Mesothelial cell of epicardium (in vitro differentiated cells): ENCODE results near the gene CNOT6. TPM values are rescaled to one million over a fixed set of nuclear protein-coding genes. Genes with fewer than 3 reads are reported as not detected.
"Not testable (repeated sequence)": the region's sequence is repeated elsewhere in the genome, so short reads cannot be mapped to it uniquely, and the experiment has no call there.

Source experiments
- DNase-seq, 2 experiments: peaks; one replicate each; pipeline ENCODE4 v3.0.0; 2021; ENCODE audit warnings: low spot score in 2 of 2; ENCODE audit not compliant: unreplicated experiment in 2 of 2
- H3K27ac Mint-ChIP-seq: 2 replicates; pipeline ENCODE4 v1.8.0; 2021; ENCODE audit warnings: mixed read lengths
- H3K27me3 Mint-ChIP-seq: 2 replicates; pipeline ENCODE4 v1.8.0; 2021; ENCODE audit warnings: low read depth, mixed read lengths
- H3K36me3 Mint-ChIP-seq: 2 replicates; pipeline ENCODE4 v1.8.0; 2021; ENCODE audit warnings: mixed read lengths
- H3K4me1 Mint-ChIP-seq: 2 replicates; pipeline ENCODE4 v1.8.0; 2021; ENCODE audit warnings: mixed read lengths
- H3K4me3 Mint-ChIP-seq: 2 replicates; pipeline ENCODE4 v1.8.0; 2021; ENCODE audit warnings: mild to moderate bottlenecking, moderate library complexity, mixed read lengths
- H3K9me3 Mint-ChIP-seq: 2 replicates; pipeline ENCODE4 v1.8.0; 2021; ENCODE audit warnings: mixed read lengths
- CTCF ChIP-seq: fragments of 200-600 bp; sonication (generic); IDR thresholded peaks from one replicate; pipeline ENCODE4 v1.5.0; 2021; ENCODE audit warnings: antibody characterized with exemption; ENCODE audit not compliant: unreplicated experiment
- total RNA-seq: library from RNA; stranded (reverse); gene quantifications from 3 replicates; pipeline ENCODE4 v1.2.1, GENCODE V29; 2021

The CNOT6 gene
- 50.4 to 54.4 TPM (median 53.7 TPM) in 3 replicates for total RNA-seq

- H3K27ac Mint-ChIP-seq: peak within 1 kb of the TSS; percentile 92
- H3K27me3 Mint-ChIP-seq: no peaks in the 10 kb centered on the region
- DNase-seq: peak; percentile 95 to 96
- TF ChIP-seq CTCF: no peak
- H3K36me3 Mint-ChIP-seq: peaks cover 9% of the 10 kb centered on the region
- peaks cover 27% of the 10 kb centered on the region for H3K4me1 Mint-ChIP-seq
- H3K9me3 Mint-ChIP-seq: no peaks in the 10 kb centered on the region
- H3K4me3 Mint-ChIP-seq: peak within 1 kb of the TSS; percentile 79
These were observed at the start of gene CNOT6 for GRCh38 chr5:180494060-180494509. CNOT6 (plus strand) TSS chr5:180494379; CDS start chr5:180529277, 34,898 bp downstream.

- no peak for DNase-seq
- Mint-ChIP-seq H3K27ac (no peak overlapping the region), H3K36me3 (no peaks in the 10 kb centered on the region), H3K9me3 (peaks cover 12% of the 10 kb centered on the region), H3K27me3 (peaks cover 21% of the 10 kb centered on the region), H3K4me3 (no peak overlapping the region), H3K4me1 (peaks cover 2% of the 10 kb centered on the region)
- no peak for TF ChIP-seq CTCF
These were observed 39.4 kb upstream of the CNOT6 start for GRCh38 chr5:180454752-180455151.

GRCh38 chr5:180455872-180456271, 38.3 kb upstream of the CNOT6 start:
- Mint-ChIP-seq H3K4me1 (peaks cover 2% of the 10 kb centered on the region), H3K36me3 (no peaks in the 10 kb centered on the region), H3K27ac (no peak overlapping the region), H3K4me3 (no peak overlapping the region), H3K27me3 (peaks cover 14% of the 10 kb centered on the region), H3K9me3 (peaks cover 15% of the 10 kb centered on the region)
- TF ChIP-seq CTCF: no peak
- DNase-seq: no peak

- peaks cover 7% of the 10 kb centered on the region for H3K27me3 Mint-ChIP-seq
- peaks cover 15% of the 10 kb centered on the region for H3K9me3 Mint-ChIP-seq
- no peak for DNase-seq
- H3K27ac Mint-ChIP-seq: no peak overlapping the region
- H3K4me3 Mint-ChIP-seq: no peak overlapping the region
- TF ChIP-seq CTCF: no peak
- no peaks in the 10 kb centered on the region for H3K36me3 Mint-ChIP-seq
- H3K4me1 Mint-ChIP-seq: no peaks in the 10 kb centered on the region
These were observed 37.4 kb upstream of the CNOT6 start for GRCh38 chr5:180456792-180457191.

GRCh38 chr5:180458852-180459673, 35.1 kb upstream of the CNOT6 start:
- H3K9me3 Mint-ChIP-seq: peaks cover 15% of the 10 kb centered on the region
- not testable (repeated sequence) for DNase-seq, H3K27ac Mint-ChIP-seq, H3K4me1 Mint-ChIP-seq, H3K36me3 Mint-ChIP-seq, H3K4me3 Mint-ChIP-seq, H3K27me3 Mint-ChIP-seq

- not testable (repeated sequence) for H3K4me1 Mint-ChIP-seq, H3K36me3 Mint-ChIP-seq, H3K27ac Mint-ChIP-seq, DNase-seq, H3K27me3 Mint-ChIP-seq, H3K4me3 Mint-ChIP-seq
- peaks cover 15% of the 10 kb centered on the region for H3K9me3 Mint-ChIP-seq
These were observed 34.5 kb upstream of the CNOT6 start for GRCh38 chr5:180459674-180460142.
